ENCODE data around the gene PRLHR.

The PRLHR gene

DNA sequence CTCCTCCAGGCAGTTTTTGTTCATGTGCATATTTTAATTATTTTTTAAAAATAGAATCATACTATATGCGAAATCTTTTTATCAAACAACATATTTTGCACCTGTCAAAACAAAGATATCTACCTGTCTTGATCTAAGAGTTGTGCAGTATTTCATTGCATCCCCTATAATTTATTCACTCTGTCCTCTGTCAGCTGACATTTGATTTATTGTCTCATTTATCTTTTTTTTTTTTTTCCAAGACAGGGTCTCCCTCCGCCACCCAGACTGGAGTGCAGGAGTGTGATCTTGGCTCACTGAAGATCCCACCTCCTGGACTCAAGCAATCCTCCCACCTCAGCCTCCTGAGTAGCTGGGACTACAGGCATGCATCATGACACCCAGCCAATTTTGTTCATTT is 49.0 kb downstream of the PRLHR start:
- Histone ChIP-seq H3K36me3 (no peaks in the 10 kb centered on the region), H3K4me3 (ENCODE audit: low read depth in 1 of 2, low read length in 1 of 2) (no peak overlapping the region), H3K27ac (no peak overlapping the region), H3K9me3 (no peaks in the 10 kb centered on the region), H3K4me1 (ENCODE audit: control insufficient read depth in 1 of 2, insufficient read depth in 1 of 2, low read depth in 1 of 2, low read length in 1 of 2) (peaks cover 2 to 5% of the 10 kb centered on the region in 2 experiments), H3K27me3 (peaks cover 69% of the 10 kb centered on the region)
- TF ChIP-seq CTCF (IDR thresholded peaks at IDR 0.05): no peak

- H3K4me1 ChIP-seq (ENCODE audit: control insufficient read depth in 1 of 2, insufficient read depth in 1 of 2, low read depth in 1 of 2, low read length in 1 of 2): no peaks in the 10 kb centered on the region
- H3K36me3 ChIP-seq: no peaks in the 10 kb centered on the region
- H3K27me3 ChIP-seq: peaks cover 70% of the 10 kb centered on the region
- H3K4me3 ChIP-seq (ENCODE audit: low read depth in 1 of 2, low read length in 1 of 2): no peak overlapping the region
- TF ChIP-seq CTCF (IDR thresholded peaks at IDR 0.05): no peak
- no peak overlapping the region for H3K27ac ChIP-seq
- H3K9me3 ChIP-seq: no peaks in the 10 kb centered on the region
Measured at GRCh38 chr10:118545381-118545780, 50.1 kb downstream of the PRLHR start.

DNA sequence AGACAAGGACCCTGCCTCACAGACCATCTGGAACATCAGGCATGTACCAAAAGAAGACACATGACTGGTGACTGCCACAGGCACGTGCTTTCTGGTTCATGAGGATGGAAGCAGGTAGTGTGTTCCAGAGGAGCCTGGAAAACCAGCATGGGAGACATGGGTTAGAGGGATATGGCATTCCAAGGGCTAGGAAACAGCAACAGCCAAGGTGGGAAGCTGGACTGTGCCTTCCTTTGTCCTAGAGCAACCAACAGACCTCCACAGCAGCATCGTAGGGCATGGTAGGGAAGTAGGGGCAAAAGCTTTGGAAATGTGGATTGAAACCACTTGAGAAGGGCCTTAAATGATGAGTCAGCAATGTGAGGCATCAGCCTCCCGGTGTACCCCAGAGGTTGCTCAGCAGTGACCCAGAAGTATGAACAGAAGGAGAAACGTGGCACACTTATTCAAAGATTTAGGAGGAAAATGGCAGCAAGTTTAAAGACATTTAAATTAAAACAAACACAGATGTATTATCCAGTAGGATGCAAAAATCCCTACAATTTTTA is 51.0 kb downstream of the PRLHR start:
- Histone ChIP-seq H3K4me1 (ENCODE audit: control insufficient read depth in 1 of 2, insufficient read depth in 1 of 2, low read depth in 1 of 2, low read length in 1 of 2) (no peaks in the 10 kb centered on the region), H3K9me3 (no peaks in the 10 kb centered on the region), H3K27ac (no peak overlapping the region), H3K27me3 (peaks cover 76% of the 10 kb centered on the region), H3K36me3 (no peaks in the 10 kb centered on the region), H3K4me3 (ENCODE audit: low read depth in 1 of 2, low read length in 1 of 2) (no peak overlapping the region)
- no peak for TF ChIP-seq CTCF (IDR thresholded peaks at IDR 0.05)

GRCh38 chr10:118543714-118544400 is 51.6 kb downstream of the PRLHR start:
- no peak overlapping the region for H3K27ac ChIP-seq
- H3K4me1 ChIP-seq (ENCODE audit: control insufficient read depth in 1 of 2, insufficient read depth in 1 of 2, low read depth in 1 of 2, low read length in 1 of 2): no peaks in the 10 kb centered on the region
- H3K36me3 ChIP-seq: no peaks in the 10 kb centered on the region
- no peak overlapping the region for H3K4me3 ChIP-seq (ENCODE audit: low read depth in 1 of 2, low read length in 1 of 2)
- H3K9me3 ChIP-seq: no peaks in the 10 kb centered on the region
- no peak for TF ChIP-seq CTCF (IDR thresholded peaks at IDR 0.05)
- H3K27me3 ChIP-seq: peaks cover 81% of the 10 kb centered on the region

GRCh38 chr10:118542745-118543144 is 52.7 kb downstream of the PRLHR start:
- TF ChIP-seq CTCF (IDR thresholded peaks at IDR 0.05): no peak
- Histone ChIP-seq H3K36me3 (no peaks in the 10 kb centered on the region), H3K27ac (no peak overlapping the region), H3K27me3 (peaks cover 91% of the 10 kb centered on the region), H3K4me1 (ENCODE audit: control insufficient read depth in 1 of 2, insufficient read depth in 1 of 2, low read depth in 1 of 2, low read length in 1 of 2) (no peaks in the 10 kb centered on the region), H3K9me3 (no peaks in the 10 kb centered on the region), H3K4me3 (ENCODE audit: low read depth in 1 of 2, low read length in 1 of 2) (no peak overlapping the region)

All from neutrophil (primary cell).